Brain microvascular endothelial cell (primary cell): Measurements from ENCODE around the gene TTC9.

Experiments used
- DNase-seq: peaks from one replicate; pipeline ENCODE4 v3.0.0-alpha.2; 2020
- H3K27ac ChIP-seq: fragments of 250-450 bp; sonication (Bioruptor Pico); 2 replicates; pipeline ENCODE4 v1.5.1; 2020; ENCODE audit warnings: mild to moderate bottlenecking, moderate library complexity
- H3K27me3 ChIP-seq: fragments of 250-450 bp; sonication (Bioruptor Pico); replicated peaks from 2 replicates; pipeline ENCODE4 v1.5.1; 2020; ENCODE audit warnings: mild to moderate bottlenecking
- H3K36me3 ChIP-seq: fragments of 250-450 bp; sonication (Bioruptor Pico); replicated peaks from 2 replicates; pipeline ENCODE4 v1.5.1; 2020; ENCODE audit warnings: mild to moderate bottlenecking
- H3K4me3 ChIP-seq: 2 replicates; pipeline ENCODE4 v1.5.1; 2011; ENCODE audit warnings: low read depth, mild to moderate bottlenecking, control low read depth, low read length, moderate library complexity
- in situ Hi-C: cut with HindIII; loops from 2 replicates; pipeline ENCODE4 v1.10.0; 2017; ENCODE audit warnings: low sequenced_read_pairs, low pct_ligation_motif_present
- TF ChIP-seq, protein P1 (sequence below): IDR thresholded peaks from 2 replicates; pipeline ENCODE4 v1.5.1; 2011; ENCODE audit warnings: low read depth, mild to moderate bottlenecking, moderate library complexity, low read length, control low read depth, inconsistent platforms; ENCODE audit errors: missing control alignments

TTC9 gene

DNA sequence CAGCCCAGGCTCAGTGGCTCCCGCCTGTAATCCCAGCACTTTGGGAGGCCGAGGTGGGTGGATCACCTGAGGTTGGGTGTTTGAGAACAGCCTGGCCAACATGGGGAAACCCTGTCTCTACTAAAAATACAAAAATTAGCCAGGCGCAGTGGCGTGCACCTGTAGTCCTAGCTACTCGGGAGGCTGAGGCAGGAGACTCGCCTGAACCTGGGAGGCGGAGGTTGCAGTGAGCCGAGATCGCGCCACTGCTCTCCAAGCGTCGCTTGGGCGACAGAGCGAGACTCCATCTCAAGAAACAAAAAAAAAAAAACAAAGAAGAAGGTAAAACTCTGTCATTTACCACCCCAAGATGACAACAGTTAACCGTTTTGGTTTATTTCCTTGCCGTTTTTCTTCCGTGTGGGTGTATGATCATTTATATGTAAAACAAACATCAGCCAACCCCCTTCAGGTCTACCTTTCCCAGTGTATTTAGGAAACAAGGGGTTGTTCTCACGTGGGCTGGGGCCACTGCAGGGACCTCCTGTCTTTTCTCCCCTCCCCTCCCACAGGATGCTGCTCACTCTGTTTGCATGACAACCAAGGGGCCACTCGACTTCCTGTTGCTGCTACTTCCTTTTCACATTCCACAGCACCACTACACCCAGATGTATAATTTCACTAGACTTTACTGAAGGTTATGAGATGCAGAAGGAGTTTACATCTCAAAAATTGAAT, 13.6 kb downstream of the TTC9 start:
- Histone ChIP-seq H3K27me3 (no peaks in the 10 kb centered on the region), H3K4me3 (no peak overlapping the region), H3K27ac (no peak overlapping the region), H3K36me3 (no peaks in the 10 kb centered on the region)
- TF ChIP-seq, protein P1, sequence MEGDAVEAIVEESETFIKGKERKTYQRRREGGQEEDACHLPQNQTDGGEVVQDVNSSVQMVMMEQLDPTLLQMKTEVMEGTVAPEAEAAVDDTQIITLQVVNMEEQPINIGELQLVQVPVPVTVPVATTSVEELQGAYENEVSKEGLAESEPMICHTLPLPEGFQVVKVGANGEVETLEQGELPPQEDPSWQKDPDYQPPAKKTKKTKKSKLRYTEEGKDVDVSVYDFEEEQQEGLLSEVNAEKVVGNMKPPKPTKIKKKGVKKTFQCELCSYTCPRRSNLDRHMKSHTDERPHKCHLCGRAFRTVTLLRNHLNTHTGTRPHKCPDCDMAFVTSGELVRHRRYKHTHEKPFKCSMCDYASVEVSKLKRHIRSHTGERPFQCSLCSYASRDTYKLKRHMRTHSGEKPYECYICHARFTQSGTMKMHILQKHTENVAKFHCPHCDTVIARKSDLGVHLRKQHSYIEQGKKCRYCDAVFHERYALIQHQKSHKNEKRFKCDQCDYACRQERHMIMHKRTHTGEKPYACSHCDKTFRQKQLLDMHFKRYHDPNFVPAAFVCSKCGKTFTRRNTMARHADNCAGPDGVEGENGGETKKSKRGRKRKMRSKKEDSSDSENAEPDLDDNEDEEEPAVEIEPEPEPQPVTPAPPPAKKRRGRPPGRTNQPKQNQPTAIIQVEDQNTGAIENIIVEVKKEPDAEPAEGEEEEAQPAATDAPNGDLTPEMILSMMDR, result no peak
- in situ Hi-C loops, result no loop called here
- no peak for DNase-seq

DNA sequence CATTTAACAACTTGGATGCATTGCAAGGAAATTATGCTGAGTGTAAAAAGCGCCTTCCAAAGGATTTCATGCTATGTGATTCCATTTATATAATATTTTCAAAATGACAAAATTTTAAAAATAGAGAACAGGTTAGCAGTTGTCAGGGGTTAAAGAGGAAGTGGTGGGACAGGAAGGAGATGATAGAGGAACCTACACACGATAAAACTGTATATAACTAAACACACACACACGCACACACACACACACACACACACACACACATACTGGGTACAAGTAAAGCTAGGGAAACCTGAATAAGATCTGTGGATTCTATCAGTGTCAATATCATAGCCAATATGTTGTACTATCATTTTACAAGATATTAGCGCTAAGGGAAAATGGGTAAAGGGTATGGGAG, 17.2 kb downstream of the TTC9 start:
- in situ Hi-C loops, result no loop called here

DNA sequence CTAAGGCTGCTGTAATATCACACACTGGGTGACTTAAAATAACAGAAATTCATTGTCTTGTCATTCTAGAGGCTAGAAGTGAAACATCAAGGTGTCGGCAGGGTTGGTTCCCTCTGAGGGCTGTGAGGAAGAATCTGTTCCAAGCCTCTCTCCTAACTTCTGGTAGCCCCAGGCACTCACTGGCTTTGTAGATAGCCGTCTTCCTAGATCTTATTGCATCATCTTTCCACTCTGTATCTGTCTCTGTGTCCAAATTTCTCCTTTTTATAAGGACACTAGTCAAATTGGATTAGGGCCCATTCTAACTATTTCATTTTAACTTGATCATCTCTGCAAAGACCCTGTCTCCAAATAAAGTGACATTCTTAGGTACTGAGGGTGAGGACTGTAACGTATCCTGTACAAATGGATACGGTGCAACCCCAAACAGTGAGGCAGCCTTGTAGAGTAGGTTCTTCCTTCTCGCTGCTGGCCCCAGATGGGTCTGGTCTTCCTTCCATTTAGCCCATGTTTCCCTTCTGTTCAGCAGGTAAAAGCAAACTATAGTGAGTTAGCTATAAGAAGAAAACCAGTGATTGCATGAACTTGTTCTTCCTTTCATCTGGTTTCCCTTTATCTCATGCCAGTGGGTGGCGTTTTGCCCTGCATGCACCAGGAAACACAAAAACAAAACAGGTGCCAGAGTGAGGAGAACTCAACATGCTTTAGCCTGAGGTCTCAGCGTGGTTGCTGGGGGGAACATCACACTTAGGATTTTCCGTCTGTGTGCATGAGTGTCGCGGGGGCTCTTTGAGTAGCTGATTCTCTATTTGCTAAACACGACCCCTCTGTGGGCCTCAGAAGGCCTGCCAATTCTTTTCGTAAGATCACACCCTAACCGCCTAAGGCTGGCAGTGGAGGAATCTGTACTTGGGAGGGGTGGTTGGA, 19.5 kb downstream of the TTC9 start:
- in situ Hi-C loops, result no loop called here
- Histone ChIP-seq H3K27me3 (no peaks in the 10 kb centered on the region), H3K4me3 (no peak overlapping the region), H3K27ac (no peak overlapping the region), H3K36me3 (no peaks in the 10 kb centered on the region)
- TF ChIP-seq, protein P1, result no peak
- no peak for DNase-seq

More for the DNA sequence above, 17.2 kb downstream of the TTC9 start:
- no peak for DNase-seq
- H3K36me3 ChIP-seq, result no peaks in the 10 kb centered on the region
- TF ChIP-seq, protein P1, result no peak
- no peak overlapping the region for H3K27ac ChIP-seq
- no peak overlapping the region for H3K4me3 ChIP-seq
- H3K27me3 ChIP-seq, result no peaks in the 10 kb centered on the region

DNA sequence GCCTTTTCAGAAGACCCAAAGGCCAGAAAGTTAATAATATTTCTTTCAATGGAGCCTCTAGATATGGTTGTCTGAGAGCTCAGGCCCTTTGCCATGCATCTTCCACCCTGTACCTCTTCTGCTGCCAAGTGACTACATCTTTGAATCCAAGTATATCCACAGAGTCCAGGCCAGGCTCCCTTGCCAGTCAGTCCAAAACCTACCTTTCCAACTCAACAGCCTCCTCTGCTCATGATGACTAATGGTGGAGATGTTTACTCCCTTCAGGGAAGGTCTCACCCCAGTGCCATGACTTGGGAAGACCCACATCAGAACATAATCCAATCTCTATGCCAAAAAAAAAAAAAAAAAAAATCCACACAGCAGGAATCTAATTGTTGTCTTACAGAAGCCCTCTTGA, 20.4 kb downstream of the TTC9 start:
- Histone ChIP-seq H3K4me3 (no peak overlapping the region), H3K27ac (no peak overlapping the region), H3K27me3 (no peaks in the 10 kb centered on the region), H3K36me3 (no peaks in the 10 kb centered on the region)
- in situ Hi-C loops, result no loop called here
- DNase-seq, result no peak
- TF ChIP-seq, protein P1, result no peak

DNA sequence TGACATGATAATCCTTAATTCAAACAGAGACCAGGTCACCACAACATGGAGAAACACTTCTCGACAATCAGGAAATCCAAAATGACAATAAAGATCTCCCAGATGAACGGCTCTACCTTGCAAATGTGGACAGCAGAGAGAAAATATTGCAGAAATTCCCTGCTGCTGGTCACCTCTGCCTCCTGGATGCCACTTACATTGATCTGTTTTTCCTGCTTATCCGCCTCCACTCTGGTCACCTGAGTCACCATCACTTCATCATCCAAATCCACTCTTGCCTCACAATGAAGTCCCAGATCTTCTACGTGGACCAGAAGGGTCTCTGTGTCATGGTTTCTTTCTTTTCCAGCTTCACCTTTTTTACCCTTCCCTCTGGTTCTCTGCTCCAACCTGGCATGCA, 21.1 kb downstream of the TTC9 start:
- Histone ChIP-seq H3K27ac (no peak overlapping the region), H3K27me3 (no peaks in the 10 kb centered on the region), H3K4me3 (no peak overlapping the region), H3K36me3 (no peaks in the 10 kb centered on the region)
- TF ChIP-seq, protein P1, result no peak
- in situ Hi-C loops, result no loop called here
- DNase-seq, result no peak
